HG03066 (cell line): Measurements from ENCODE around the gene ARHGAP24.
A peak's percentile ranks its signal among the peaks of the same experiment; 100 is the strongest.

ENCODE experiments used
- ATAC-seq: cut with Tn5 transposase; IDR thresholded peaks from one replicate; pipeline ENCODE4 v1.9.1; 2021; ENCODE audit warnings: low read depth; ENCODE audit not compliant: unreplicated experiment

The ARHGAP24 gene

GRCh38 chr4:85732124-85732523, 257.2 kb downstream of the ARHGAP24 start:
- no peak for ATAC-seq

GRCh38 chr4:85733798-85734197, 258.8 kb downstream of the ARHGAP24 start:
- ATAC-seq: no peak

- no peak for ATAC-seq
Observed at GRCh38 chr4:85734424-85734831, 259.5 kb downstream of the ARHGAP24 start.

GRCh38 chr4:85736571-85736970, 261.6 kb downstream of the ARHGAP24 start:
- ATAC-seq: no peak

GRCh38 chr4:85737254-85737653, 262.3 kb downstream of the ARHGAP24 start:
- ATAC-seq: no peak

GRCh38 chr4:85738721-85739120, 263.8 kb downstream of the ARHGAP24 start:
- ATAC-seq: no peak

- ATAC-seq: no peak
Observed at GRCh38 chr4:85740431-85740861, 265.5 kb downstream of the ARHGAP24 start.

GRCh38 chr4:85741381-85741780, 266.4 kb downstream of the ARHGAP24 start:
- ATAC-seq: no peak

GRCh38 chr4:85741921-85742591, 267.1 kb downstream of the ARHGAP24 start:
- ATAC-seq: no peak

GRCh38 chr4:85744950-85745349, 270.0 kb downstream of the ARHGAP24 start:
- no peak for ATAC-seq

GRCh38 chr4:85745939-85746338, 271.0 kb downstream of the ARHGAP24 start:
- no peak for ATAC-seq

- ATAC-seq: peak; percentile 54
Observed at GRCh38 chr4:85747882-85748491, 273.0 kb downstream of the ARHGAP24 start.

GRCh38 chr4:85748654-85749053, 273.7 kb downstream of the ARHGAP24 start:
- no peak for ATAC-seq

GRCh38 chr4:85751866-85752265, 276.9 kb downstream of the ARHGAP24 start:
- no peak for ATAC-seq

GRCh38 chr4:85755285-85755684, 280.3 kb downstream of the ARHGAP24 start:
- no peak for ATAC-seq

GRCh38 chr4:85756938-85757337, 282.0 kb downstream of the ARHGAP24 start:
- ATAC-seq: peak; percentile 53

GRCh38 chr4:85759388-85759787, 284.4 kb downstream of the ARHGAP24 start:
- ATAC-seq: no peak

GRCh38 chr4:85760511-85760910, 285.6 kb downstream of the ARHGAP24 start:
- ATAC-seq: no peak

GRCh38 chr4:85761803-85762528, 287.0 kb downstream of the ARHGAP24 start:
- no peak for ATAC-seq

- no peak for ATAC-seq
Observed at GRCh38 chr4:85762529-85762871, 287.6 kb downstream of the ARHGAP24 start.

- ATAC-seq: no peak
Observed at GRCh38 chr4:85763202-85763601, 288.3 kb downstream of the ARHGAP24 start.

GRCh38 chr4:85767649-85768048, 292.7 kb downstream of the ARHGAP24 start:
- no peak for ATAC-seq
